ENCODE measurements around the gene PLEKHA4.

Gene PLEKHA4

DNA sequence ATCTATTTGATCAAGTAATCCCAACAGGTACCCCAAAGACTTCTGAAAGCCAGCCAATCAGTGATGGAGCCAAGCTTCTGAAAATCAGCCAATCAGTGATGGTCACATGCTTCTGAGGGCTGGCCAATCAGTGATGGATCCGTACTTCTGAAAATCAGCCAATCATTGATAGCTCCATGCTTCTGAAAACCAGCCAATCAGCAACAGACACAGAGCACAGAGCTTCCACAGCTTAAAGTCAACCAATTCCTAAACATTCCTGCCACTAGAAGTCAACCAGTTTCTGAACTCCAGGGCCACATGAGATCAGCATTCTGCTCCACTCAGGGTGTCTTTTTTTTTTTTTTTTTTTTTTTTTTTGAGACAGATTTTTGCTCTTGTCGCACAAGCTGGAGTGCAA, 23.9 kb downstream of the PLEKHA4 start:
- TF ChIP-seq, protein P1, sequence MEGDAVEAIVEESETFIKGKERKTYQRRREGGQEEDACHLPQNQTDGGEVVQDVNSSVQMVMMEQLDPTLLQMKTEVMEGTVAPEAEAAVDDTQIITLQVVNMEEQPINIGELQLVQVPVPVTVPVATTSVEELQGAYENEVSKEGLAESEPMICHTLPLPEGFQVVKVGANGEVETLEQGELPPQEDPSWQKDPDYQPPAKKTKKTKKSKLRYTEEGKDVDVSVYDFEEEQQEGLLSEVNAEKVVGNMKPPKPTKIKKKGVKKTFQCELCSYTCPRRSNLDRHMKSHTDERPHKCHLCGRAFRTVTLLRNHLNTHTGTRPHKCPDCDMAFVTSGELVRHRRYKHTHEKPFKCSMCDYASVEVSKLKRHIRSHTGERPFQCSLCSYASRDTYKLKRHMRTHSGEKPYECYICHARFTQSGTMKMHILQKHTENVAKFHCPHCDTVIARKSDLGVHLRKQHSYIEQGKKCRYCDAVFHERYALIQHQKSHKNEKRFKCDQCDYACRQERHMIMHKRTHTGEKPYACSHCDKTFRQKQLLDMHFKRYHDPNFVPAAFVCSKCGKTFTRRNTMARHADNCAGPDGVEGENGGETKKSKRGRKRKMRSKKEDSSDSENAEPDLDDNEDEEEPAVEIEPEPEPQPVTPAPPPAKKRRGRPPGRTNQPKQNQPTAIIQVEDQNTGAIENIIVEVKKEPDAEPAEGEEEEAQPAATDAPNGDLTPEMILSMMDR (IDR thresholded peaks at IDR 0.05; ENCODE audit: low read depth, low read length, missing control alignments) = peak; percentile 14
- no peak for DNase-seq (ENCODE audit: low read depth)
- in situ Hi-C loops (cut with HindIII; ENCODE audit: low sequenced_read_pairs) = loop anchor here (10.0 kb wide), 1 partner anchor 50 kb away; no protein-coding TSS in a partner anchor
- H3K4me3 ChIP-seq (ENCODE audit: low read depth, low read length) = no peak overlapping the region

DNA sequence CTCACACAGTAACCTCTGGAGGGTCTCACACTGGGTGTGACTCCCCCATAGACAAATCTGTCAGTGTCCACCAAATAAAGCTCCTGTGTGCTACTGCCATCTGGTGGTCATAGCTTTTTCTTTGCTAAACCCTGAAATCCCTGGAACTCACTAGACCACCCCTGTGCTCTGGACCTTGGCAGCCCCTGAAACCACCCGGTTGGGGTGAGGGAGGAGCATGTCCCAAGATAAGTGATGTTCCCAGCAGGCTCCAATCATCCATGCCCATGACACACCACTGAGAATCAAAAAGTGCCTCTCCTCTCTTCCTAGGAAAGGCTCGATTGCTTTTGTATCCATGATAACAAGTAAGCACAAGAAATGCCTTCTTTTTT, 25.6 kb downstream of the PLEKHA4 start:
- in situ Hi-C loops (cut with HindIII; ENCODE audit: low sequenced_read_pairs) = loop anchor here (10.0 kb wide), 1 partner anchor 48 kb away; no protein-coding TSS in a partner anchor
- no peak overlapping the region for H3K4me3 ChIP-seq (ENCODE audit: low read depth, low read length)
- TF ChIP-seq, protein P1 (IDR thresholded peaks at IDR 0.05; ENCODE audit: low read depth, low read length, missing control alignments) = peak; percentile 87
- DNase-seq (ENCODE audit: low read depth) = no peak

DNA sequence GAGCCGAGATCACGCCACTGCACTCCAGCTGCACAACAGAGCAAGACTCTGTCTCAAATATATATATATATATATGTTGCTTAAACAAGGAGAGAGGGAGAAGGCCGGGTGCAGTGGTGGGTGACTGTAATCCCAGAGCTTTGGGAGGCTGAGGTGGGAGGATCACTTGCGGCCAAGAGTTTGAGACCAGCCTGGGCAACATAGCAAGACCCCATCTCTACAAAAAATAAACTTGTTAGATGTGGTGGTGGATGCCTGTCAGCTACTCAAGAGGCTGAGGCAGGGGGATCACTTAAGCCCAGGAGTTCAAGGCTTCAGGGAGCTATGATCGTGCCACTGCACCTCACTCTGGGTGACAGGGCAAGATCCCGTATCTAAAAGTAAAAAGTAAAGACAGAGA, 26.8 kb downstream of the PLEKHA4 start:
- TF ChIP-seq, protein P1 (IDR thresholded peaks at IDR 0.05; ENCODE audit: low read depth, low read length, missing control alignments) = no peak
- DNase-seq (ENCODE audit: low read depth) = no peak
- H3K4me3 ChIP-seq (ENCODE audit: low read depth, low read length) = no peak overlapping the region
- in situ Hi-C loops (cut with HindIII; ENCODE audit: low sequenced_read_pairs) = loop anchor here (10.0 kb wide), 1 partner anchor 47 kb away; no protein-coding TSS in a partner anchor

DNA sequence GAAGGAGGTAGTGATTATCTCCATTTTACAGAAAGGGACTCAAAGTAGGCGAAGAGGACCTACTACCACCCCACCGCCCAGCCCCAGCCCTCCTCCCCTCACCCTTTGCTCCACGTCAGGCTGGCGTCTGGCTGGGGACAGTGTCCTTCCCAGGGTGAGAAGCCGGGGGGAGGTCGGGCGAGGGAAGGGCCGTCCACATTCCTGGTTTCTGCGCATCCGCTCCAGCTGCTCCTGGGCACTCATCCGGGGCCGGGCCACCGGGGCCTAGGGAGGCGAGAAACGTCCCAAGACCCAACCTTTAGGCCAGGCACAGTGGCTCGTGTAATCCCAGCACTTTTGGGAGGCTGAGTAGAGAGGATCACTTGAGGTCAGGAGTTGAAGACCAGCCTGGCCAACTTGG, 27.4 kb downstream of the PLEKHA4 start:
- TF ChIP-seq, protein P1 (IDR thresholded peaks at IDR 0.05; ENCODE audit: low read depth, low read length, missing control alignments) = no peak
- no peak for DNase-seq (ENCODE audit: low read depth)
- in situ Hi-C loops (cut with HindIII; ENCODE audit: low sequenced_read_pairs) = loop anchor here (10.0 kb wide), 1 partner anchor 46 kb away; no protein-coding TSS in a partner anchor
- no peak overlapping the region for H3K4me3 ChIP-seq (ENCODE audit: low read depth, low read length)

DNA sequence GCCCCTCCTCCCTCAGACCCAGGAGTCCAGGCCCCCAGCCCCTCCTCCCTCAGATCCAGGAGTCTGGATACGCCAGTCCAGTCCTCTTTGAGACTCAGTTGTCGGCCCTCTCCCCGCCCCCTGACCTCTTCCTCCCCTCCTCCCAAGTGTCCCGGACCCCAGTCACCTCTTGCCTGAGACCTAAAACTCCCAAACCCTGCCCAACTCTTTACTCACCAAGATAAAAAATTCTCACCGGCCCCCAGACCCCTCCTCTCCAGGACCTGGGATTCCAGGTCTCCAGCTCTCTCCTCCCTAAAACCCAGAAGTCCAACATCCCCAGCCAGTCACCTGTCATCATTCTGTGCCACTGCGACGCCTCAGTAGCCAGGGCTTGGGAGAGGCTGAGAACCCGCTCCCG, 30.7 kb downstream of the PLEKHA4 start:
- in situ Hi-C loops (cut with HindIII; ENCODE audit: low sequenced_read_pairs) = no loop called here
- no peak for DNase-seq (ENCODE audit: low read depth)
- TF ChIP-seq, protein P1 (IDR thresholded peaks at IDR 0.05; ENCODE audit: low read depth, low read length, missing control alignments) = no peak
- peak overlapping the region; percentile 57 for H3K4me3 ChIP-seq (ENCODE audit: low read depth, low read length)

DNA sequence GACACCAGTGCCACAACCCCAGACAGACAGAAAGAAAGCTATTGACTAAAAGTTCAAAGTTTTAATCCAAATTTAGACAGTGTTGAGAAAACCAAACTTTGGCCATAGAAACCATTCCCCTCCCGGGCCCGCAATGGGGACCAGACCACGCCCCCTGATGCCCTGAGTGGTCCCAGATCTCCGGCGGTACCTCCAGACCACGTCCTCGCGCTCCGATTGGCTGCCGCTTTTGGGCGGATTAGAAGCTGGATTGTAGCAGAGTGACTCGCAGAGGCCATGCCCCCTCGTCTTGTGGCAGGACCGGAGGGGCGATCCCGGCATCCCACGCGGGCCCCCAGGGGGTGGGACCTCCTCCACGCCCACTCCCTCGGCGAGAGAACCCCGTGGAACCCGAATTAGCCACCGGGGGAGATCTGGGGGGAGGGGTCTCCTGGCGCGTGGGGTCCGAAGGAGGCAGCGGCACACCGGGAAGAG, 31.3 kb downstream of the PLEKHA4 start:
- TF ChIP-seq, protein P1 (IDR thresholded peaks at IDR 0.05; ENCODE audit: low read depth, low read length, missing control alignments) = no peak

More for the DNA sequence above, 31.3 kb downstream of the PLEKHA4 start:
- H3K4me3 ChIP-seq (ENCODE audit: low read depth, low read length) = peak overlapping the region; percentile 57
- DNase-seq (ENCODE audit: low read depth) = no peak
- in situ Hi-C loops (cut with HindIII; ENCODE audit: low sequenced_read_pairs) = no loop called here

Measured in astrocyte of the cerebellum (primary cell).